ENCODE measurements around the gene ECPAS. TPM values are rescaled to one million over a fixed set of nuclear protein-coding genes. Genes with fewer than 3 reads are reported as not detected.
A peak's percentile ranks its signal among the peaks of the same experiment; 100 is the strongest.

ECPAS gene, protein sequence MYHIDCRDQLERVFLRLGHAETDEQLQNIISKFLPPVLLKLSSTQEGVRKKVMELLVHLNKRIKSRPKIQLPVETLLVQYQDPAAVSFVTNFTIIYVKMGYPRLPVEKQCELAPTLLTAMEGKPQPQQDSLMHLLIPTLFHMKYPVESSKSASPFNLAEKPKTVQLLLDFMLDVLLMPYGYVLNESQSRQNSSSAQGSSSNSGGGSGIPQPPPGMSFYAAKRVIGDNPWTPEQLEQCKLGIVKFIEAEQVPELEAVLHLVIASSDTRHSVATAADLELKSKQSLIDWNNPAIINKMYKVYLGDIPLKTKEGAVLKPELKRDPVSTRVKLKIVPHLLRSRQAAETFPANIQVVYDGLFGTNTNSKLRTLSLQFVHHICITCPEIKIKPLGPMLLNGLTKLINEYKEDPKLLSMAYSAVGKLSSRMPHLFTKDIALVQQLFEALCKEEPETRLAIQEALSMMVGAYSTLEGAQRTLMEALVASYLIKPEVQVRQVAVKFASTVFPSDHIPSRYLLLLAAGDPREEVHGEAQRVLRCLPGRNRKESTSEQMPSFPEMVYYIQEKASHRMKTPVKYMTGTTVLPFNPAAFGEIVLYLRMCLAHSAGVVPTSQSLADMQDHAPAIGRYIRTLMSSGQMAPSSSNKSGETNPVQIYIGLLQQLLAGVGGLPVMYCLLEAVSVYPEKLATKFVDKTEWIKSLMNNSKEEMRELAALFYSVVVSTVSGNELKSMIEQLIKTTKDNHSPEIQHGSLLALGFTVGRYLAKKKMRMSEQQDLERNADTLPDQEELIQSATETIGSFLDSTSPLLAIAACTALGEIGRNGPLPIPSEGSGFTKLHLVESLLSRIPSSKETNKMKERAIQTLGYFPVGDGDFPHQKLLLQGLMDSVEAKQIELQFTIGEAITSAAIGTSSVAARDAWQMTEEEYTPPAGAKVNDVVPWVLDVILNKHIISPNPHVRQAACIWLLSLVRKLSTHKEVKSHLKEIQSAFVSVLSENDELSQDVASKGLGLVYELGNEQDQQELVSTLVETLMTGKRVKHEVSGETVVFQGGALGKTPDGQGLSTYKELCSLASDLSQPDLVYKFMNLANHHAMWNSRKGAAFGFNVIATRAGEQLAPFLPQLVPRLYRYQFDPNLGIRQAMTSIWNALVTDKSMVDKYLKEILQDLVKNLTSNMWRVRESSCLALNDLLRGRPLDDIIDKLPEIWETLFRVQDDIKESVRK (N-terminal part only)
- total RNA-seq = 10 to 100 TPM; 51.3 to 97.6 (median 89.1) TPM
- polyA plus RNA-seq = 10 to 100 TPM; 23.5 to 55.9 TPM
- long read RNA-seq, donor 1, partial matches to known transcripts = 43 of 57 reads
- long read RNA-seq, donor 1, other reads (novel, unspliced or antisense) = 14 of 57 reads
- long read RNA-seq, donor 2, partial matches to known transcripts = 50 of 50 reads
- long read RNA-seq, donor 2, other reads (novel, unspliced or antisense) = 0 of 50 reads
- long read RNA-seq, donor 3, full-length matches to known transcripts = 18 of 81 reads
- long read RNA-seq, donor 3, partial matches to known transcripts = 24 of 81 reads
- long read RNA-seq, donor 3, other reads (novel, unspliced or antisense) = 39 of 81 reads

DNA sequence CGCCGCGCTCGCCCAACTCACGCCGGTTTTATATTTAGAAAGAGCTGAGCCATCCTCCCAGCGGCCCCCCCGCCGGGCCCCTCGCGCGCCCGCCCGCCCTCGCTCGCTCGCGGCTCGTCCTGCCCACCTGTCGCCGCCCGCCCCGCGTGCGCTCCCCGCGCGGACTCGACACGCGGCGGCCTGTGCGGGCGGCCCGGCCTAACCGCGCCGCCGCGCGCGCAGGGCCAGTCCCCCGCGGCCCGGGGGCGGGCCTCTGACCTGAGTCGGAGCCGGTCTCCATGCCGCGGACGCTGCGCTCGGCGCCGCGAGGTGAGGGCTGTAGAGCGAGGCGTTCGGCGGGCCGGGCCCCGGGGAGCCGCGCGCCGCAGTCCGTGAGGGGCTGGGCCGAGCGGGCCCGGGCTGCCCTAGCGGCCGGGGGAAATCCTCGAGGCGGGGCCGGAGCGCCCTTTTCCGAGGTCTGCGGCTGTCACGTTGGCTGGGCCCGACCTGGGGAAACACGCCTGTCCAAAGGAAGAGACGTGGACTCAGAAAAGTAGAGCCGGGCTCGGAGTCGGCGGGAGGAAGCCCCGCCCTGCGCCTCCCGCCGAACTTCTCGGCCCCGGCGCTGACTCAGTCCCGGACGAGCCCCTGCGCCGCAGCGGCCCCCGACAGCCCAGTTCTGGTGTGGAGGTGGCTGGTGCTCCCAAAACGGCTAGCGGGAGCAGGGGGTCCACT, at the start of gene ECPAS:
Gene ECPAS, minus strand, starts transcription at position 526 of the 714 bp plus-strand sequence. CDS start 11,465 bp downstream, outside the sequence.
- peak within 1 kb of the TSS; percentile 96 to 100 for H3K27ac ChIP-seq
- H3K4me1 ChIP-seq (ENCODE audit: insufficient read depth) = peaks cover 8% of the 10 kb centered on the region
- H3K4me3 ChIP-seq = peak within 1 kb of the TSS; percentile 89
- peak; percentile 69 to 83 (median 77) for DNase-seq
- no peaks in the 10 kb centered on the region for H3K27me3 ChIP-seq
- H3K9me3 ChIP-seq = no peaks in the 10 kb centered on the region
- no peaks in the 10 kb centered on the region for H3K36me3 ChIP-seq
- no peak for TF ChIP-seq EP300 (IDR thresholded peaks at IDR 0.05)
- peak; percentile 52 for TF ChIP-seq POLR2A (IDR thresholded peaks at IDR 0.05)
- TF ChIP-seq, protein P1, sequence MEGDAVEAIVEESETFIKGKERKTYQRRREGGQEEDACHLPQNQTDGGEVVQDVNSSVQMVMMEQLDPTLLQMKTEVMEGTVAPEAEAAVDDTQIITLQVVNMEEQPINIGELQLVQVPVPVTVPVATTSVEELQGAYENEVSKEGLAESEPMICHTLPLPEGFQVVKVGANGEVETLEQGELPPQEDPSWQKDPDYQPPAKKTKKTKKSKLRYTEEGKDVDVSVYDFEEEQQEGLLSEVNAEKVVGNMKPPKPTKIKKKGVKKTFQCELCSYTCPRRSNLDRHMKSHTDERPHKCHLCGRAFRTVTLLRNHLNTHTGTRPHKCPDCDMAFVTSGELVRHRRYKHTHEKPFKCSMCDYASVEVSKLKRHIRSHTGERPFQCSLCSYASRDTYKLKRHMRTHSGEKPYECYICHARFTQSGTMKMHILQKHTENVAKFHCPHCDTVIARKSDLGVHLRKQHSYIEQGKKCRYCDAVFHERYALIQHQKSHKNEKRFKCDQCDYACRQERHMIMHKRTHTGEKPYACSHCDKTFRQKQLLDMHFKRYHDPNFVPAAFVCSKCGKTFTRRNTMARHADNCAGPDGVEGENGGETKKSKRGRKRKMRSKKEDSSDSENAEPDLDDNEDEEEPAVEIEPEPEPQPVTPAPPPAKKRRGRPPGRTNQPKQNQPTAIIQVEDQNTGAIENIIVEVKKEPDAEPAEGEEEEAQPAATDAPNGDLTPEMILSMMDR (IDR thresholded peaks at IDR 0.05) = no peak
- WGBS, 3 donors = 0 to 1% (median 0%) methylated on average over 25 to 101 of the region's 101 CpGs
- intact Hi-C loops (cut with DNase I) = no loop called here

DNA sequence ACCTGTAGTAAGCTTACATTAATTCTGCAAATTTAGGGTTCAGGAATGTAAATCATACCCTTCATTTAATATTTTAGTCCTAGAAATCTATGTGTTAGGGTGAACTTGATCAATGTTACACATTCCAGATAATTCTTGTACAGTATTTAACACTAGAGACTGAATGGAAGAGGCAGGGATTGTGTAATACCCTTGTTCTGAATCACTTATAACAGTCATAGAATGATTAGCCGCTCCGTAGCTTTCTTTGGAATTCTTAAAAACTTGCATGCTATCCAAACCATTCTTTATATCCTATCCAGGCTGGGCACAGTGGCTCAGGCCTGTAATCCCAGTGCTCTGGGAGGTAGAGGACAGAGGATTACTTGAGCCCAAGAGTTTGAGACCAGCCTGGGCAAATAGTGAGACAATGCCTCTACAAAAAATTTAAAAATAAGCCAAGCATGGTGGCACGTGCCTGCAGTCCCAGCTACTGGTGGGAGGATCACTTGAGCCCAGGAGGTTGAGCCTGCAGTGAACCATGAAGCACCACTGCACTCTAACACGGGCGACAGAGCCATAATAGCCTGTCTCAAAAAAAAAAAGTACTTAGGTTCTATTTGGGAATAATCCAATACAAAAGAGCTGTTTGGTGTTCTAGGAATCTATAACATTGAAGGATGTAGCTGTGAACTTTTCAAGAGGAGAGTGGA, 49.1 kb upstream of the ECPAS start:
- Histone ChIP-seq H3K27ac (no peak overlapping the region), H3K36me3 (peaks cover 3% of the 10 kb centered on the region), H3K9me3 (peaks cover 10 to 25% of the 10 kb centered on the region in 2 donors), H3K4me3 (no peak overlapping the region), H3K4me1 (ENCODE audit: insufficient read depth) (no peaks in the 10 kb centered on the region), H3K27me3 (no peaks in the 10 kb centered on the region)
- no peak for DNase-seq
- intact Hi-C loops (cut with DNase I) = no loop called here
- no peak for TF ChIP-seq EP300 (IDR thresholded peaks at IDR 0.05)
- TF ChIP-seq, protein P1 (IDR thresholded peaks at IDR 0.05) = no peak
- no peak for TF ChIP-seq POLR2A (IDR thresholded peaks at IDR 0.05)
- WGBS, 3 donors = 92 to 96% (median 92%) methylated on average over 5 of the region's 5 CpGs

DNA sequence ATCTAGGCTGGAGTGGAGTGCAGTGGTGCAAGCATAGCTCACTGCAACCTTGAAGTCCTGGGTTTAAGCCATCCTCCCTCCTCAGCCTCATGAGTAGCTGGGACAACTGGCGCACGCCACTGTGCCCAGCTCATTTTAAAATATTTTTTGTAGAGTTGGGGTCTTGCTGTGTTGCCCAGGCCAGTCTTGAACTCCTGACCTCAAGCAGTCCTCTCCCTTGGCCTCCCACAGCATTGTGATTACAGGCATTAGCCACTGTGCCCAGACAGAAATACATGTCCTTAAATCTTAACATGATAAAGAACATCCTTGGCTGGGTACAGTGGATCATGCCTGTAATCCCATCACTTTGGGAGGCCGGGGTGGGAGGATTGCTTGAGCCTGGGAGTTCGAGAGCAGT, 47.5 kb upstream of the ECPAS start:
- H3K36me3 ChIP-seq = no peaks in the 10 kb centered on the region
- WGBS, 3 donors = 94 to 99% (median 99%) methylated on average over 4 of the region's 4 CpGs
- peaks cover 7 to 11% of the 10 kb centered on the region in 2 donors for H3K9me3 ChIP-seq
- TF ChIP-seq POLR2A (IDR thresholded peaks at IDR 0.05) = no peak
- TF ChIP-seq EP300 (IDR thresholded peaks at IDR 0.05) = no peak
- no peak overlapping the region for H3K27ac ChIP-seq
- intact Hi-C loops (cut with DNase I) = no loop called here
- H3K27me3 ChIP-seq = no peaks in the 10 kb centered on the region
- H3K4me1 ChIP-seq (ENCODE audit: insufficient read depth) = no peaks in the 10 kb centered on the region
- H3K4me3 ChIP-seq = no peak overlapping the region
- DNase-seq = no peak

DNA sequence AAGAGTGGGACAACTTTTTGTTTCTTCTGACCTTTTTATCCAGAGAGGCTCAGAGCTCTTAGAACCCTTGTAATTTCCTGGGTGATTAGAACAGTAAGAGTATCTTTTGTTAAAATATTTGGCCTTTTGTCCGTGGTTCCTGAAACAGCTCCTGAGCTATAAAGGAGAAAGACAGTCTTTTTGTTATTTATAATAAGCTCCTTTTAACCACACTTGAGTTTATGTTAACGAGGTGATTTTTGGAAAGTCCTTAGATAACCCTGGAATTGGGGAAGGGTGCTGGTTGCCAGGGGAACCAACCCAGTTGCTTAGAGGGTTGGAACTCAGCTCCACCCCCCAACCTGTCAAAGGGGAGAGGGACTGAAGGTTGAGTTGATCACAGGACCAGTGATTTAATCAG, 45.6 kb upstream of the ECPAS start:
- TF ChIP-seq POLR2A (IDR thresholded peaks at IDR 0.05) (no peak), EP300 (IDR thresholded peaks at IDR 0.05) (no peak)
- TF ChIP-seq, protein P1 (IDR thresholded peaks at IDR 0.05) = no peak
- no peaks in the 10 kb centered on the region for H3K36me3 ChIP-seq
- H3K27ac ChIP-seq = no peak overlapping the region
- WGBS, 3 donors = 35 to 39% (median 36%) methylated on average over 2 of the region's 2 CpGs
- H3K4me3 ChIP-seq = no peak overlapping the region
- no peaks in the 10 kb centered on the region for H3K4me1 ChIP-seq (ENCODE audit: insufficient read depth)
- no peaks in the 10 kb centered on the region for H3K27me3 ChIP-seq
- intact Hi-C loops (cut with DNase I) = no loop called here
- DNase-seq = no peak
- H3K9me3 ChIP-seq = peaks cover 3 to 7% of the 10 kb centered on the region in 2 donors

Measured in ovary (tissue), 10 donors.